Esophagus muscularis mucosa (tissue), 4 donors: ENCODE data around the gene CEP164. TPM values are rescaled to one million over a fixed set of nuclear protein-coding genes. Genes with fewer than 3 reads are reported as not detected.
"Not testable (repeated sequence)": the region's sequence is repeated elsewhere in the genome, so short reads cannot be mapped to it uniquely, and the experiment has no call there.

ENCODE experiments used
- DNase-seq: peaks from one replicate; pipeline ENCODE4 v3.0.0-alpha.2; 2017; ENCODE audit errors: extremely low spot score
- H3K27ac ChIP-seq, 4 donors: fragments of 200-600 bp; sonication (generic); replicated peaks in 1 of 4; 1 replicate in 3 of 4; 2 replicates in 1 of 4; pipeline ENCODE4 v1.5.1; 2016 to 2019; ENCODE audit warnings: mild to moderate bottlenecking in 1 of 4
- H3K27me3 ChIP-seq, 4 donors: fragments of 200-600 bp; sonication (generic); one replicate each; pipeline versions ENCODE4 v1.5.1 to v1.6.0; 2016 to 2019
- H3K36me3 ChIP-seq, 4 donors: fragments of 200-600 bp; sonication (generic); one replicate each; pipeline ENCODE4 v1.5.1; 2016 to 2019
- H3K4me1 ChIP-seq, 4 donors: fragments of 200-600 bp; sonication (generic); one replicate each; pipeline ENCODE4 v1.5.1; 2016 to 2019
- H3K4me3 ChIP-seq, 4 donors: fragments of 200-600 bp; sonication (generic); 1 replicate in 2 of 4; 2 replicates in 2 of 4; pipeline ENCODE4 v1.5.1; 2016 to 2019; ENCODE audit warnings: mild to moderate bottlenecking in 4 of 4, moderate library complexity in 1 of 4
- H3K9me3 ChIP-seq, 4 donors: fragments of 200-600 bp; sonication (generic); 1 replicate in 3 of 4; 2 replicates in 1 of 4; pipeline ENCODE4 v1.5.1; 2016 to 2019
- EP300 ChIP-seq: sonication (generic); formaldehyde crosslinking; IDR thresholded peaks from one replicate; pipeline ENCODE4 v1.6.1; 2017; ENCODE audit warnings: antibody characterized with exemption
- POLR2A ChIP-seq: fragments of 450-650 bp; IDR thresholded peaks from one replicate; pipeline ENCODE4 v1.6.1; 2017; ENCODE audit warnings: antibody characterized with exemption, moderate library complexity, mild to moderate bottlenecking, low read depth
- POLR2AphosphoS5 ChIP-seq, 2 donors: sonication (generic); formaldehyde crosslinking; IDR thresholded peaks; one replicate each; pipeline ENCODE4 v1.6.1; 2017; ENCODE audit warnings: antibody characterized with exemption in 2 of 2
- WGBS: methylation state at CpG from one replicate; pipeline ENCODE4 v1.1.5; 2018; 5-methylcytosine and 5-hydroxymethylcytosine counted together
- intact Hi-C: fragments of 100-400 bp; cut with DNase I; formaldehyde crosslinking; loops from one replicate; pipeline ENCODE4 v1.15.1; 2023
- total RNA-seq, 4 donors: library from RNA; depleted of rRNA; stranded (reverse); fragments of >200 nt; gene quantifications; one replicate each; pipeline versions ENCODE4 v1.1.0 to v1.2.1, GENCODE V29; 2016
- TF ChIP-seq, protein P1 (sequence below), 3 experiments: fragments of 200-600 bp in 2 of 3; fragments of 450-650 bp in 1 of 3; sonication (generic) in 2 of 3; IDR thresholded peaks; one replicate each; pipeline ENCODE4 v1.5.1; 2017 to 2019; ENCODE audit warnings: antibody characterized with exemption in 3 of 3, mild to moderate bottlenecking in 2 of 3, moderate library complexity in 1 of 3

Gene CEP164
- total RNA-seq, 4 donors from 2014 or later: 16.4 to 21.2 (median 18.7) TPM

DNA sequence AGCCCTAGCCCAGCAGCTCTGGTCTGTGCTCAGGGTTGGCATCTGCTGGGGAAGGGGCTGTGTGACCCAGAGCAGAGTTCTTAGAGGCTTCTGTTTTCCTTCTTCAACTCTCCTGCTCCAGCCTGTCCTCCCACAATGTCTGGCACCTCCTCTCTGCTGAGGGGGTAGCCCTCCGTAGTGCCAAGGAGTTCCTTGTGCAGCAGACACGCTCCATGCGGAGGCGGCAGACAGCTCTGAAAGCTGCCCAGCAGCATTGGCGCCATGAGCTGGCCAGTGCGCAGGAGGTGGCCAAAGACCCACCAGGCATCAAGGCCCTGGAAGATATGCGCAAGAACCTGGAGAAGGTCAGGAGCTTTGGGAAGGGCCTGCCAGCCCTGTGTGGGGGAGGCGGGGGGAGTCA is 69.3 kb downstream of the CEP164 start:
- no peak for DNase-seq
- H3K4me3 ChIP-seq: no peak overlapping the region
- no peaks in the 10 kb centered on the region for H3K4me1 ChIP-seq
- no peak overlapping the region for H3K27ac ChIP-seq
- WGBS: 95% methylated on average over 6 of the region's 8 CpGs
- H3K36me3 ChIP-seq: peaks cover 63 to 70% (median 69%) of the 10 kb centered on the region in 4 donors
- H3K27me3 ChIP-seq: no peaks in the 10 kb centered on the region
- H3K9me3 ChIP-seq: peaks cover 0 to 9% (median 0%) of the 10 kb centered on the region in 4 donors
- TF ChIP-seq EP300 (no peak), POLR2A (no peak), POLR2AphosphoS5 (IDR thresholded peaks at IDR 0.05) (no peak)
- TF ChIP-seq, protein P1, sequence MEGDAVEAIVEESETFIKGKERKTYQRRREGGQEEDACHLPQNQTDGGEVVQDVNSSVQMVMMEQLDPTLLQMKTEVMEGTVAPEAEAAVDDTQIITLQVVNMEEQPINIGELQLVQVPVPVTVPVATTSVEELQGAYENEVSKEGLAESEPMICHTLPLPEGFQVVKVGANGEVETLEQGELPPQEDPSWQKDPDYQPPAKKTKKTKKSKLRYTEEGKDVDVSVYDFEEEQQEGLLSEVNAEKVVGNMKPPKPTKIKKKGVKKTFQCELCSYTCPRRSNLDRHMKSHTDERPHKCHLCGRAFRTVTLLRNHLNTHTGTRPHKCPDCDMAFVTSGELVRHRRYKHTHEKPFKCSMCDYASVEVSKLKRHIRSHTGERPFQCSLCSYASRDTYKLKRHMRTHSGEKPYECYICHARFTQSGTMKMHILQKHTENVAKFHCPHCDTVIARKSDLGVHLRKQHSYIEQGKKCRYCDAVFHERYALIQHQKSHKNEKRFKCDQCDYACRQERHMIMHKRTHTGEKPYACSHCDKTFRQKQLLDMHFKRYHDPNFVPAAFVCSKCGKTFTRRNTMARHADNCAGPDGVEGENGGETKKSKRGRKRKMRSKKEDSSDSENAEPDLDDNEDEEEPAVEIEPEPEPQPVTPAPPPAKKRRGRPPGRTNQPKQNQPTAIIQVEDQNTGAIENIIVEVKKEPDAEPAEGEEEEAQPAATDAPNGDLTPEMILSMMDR (IDR thresholded peaks at IDR 0.05): no peak
- intact Hi-C loops: no loop called here

GRCh38 chr11:117398618-117399017 is 71.0 kb downstream of the CEP164 start:
- intact Hi-C loops, H3K27me3 ChIP-seq, H3K4me1 ChIP-seq, H3K27ac ChIP-seq, H3K9me3 ChIP-seq, H3K4me3 ChIP-seq, DNase-seq: not testable (repeated sequence)
- WGBS: 100% methylated on average over 1 of the region's 2 CpGs
- peaks cover 48 to 68% (median 56%) of the 10 kb centered on the region in 4 donors for H3K36me3 ChIP-seq

DNA sequence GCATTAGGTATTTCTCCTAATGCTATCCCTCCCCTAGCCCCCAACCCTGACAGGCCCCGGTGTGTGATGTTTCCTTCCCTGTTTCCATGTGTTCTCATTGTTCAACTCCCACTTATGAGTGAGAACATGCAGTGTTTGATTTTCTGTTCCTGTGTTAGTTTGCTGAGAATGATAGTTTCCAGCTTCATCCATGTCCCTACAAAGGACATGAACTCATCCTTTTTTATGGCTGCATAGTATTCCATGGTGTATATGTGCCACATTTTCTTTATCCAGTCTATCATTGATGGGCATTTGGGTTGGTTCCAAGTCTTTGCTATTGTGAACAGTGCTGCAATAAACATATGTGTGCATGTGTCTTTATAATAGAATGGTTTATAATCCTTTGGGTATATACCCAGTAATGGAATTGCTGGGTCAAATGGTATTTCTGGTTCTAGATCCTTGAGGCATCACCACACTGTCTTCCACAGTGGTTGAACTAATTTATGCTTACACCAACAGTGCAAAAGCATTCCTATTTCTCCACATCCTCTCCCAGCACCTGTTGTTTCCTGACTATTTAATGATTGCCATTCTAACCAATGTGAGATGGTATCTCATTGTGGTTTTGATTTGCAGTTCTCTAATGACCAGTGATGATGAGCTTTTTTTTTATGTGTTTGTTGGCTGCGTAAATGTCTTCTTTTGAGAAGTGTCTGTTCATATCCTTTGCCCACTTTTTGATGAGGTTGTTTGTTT is 71.6 kb downstream of the CEP164 start:
- H3K27ac ChIP-seq, H3K9me3 ChIP-seq, H3K4me1 ChIP-seq, H3K4me3 ChIP-seq, H3K27me3 ChIP-seq, intact Hi-C loops, DNase-seq: not testable (repeated sequence)
- 95% methylated on average over 2 of the region's 2 CpGs for WGBS
- H3K36me3 ChIP-seq: peaks cover 45 to 68% (median 52%) of the 10 kb centered on the region in 4 donors

GRCh38 chr11:117405898-117406297 is 78.2 kb downstream of the CEP164 start:
- intact Hi-C loops, H3K4me1 ChIP-seq, H3K27me3 ChIP-seq, H3K27ac ChIP-seq, DNase-seq, H3K4me3 ChIP-seq: not testable (repeated sequence)
- WGBS: 100% methylated on average over 2 of the region's 2 CpGs
- Histone ChIP-seq H3K9me3 (peaks cover 0 to 12% (median 6%) of the 10 kb centered on the region in 4 donors), H3K36me3 (peaks cover 39 to 84% (median 55%) of the 10 kb centered on the region in 4 donors)

GRCh38 chr11:117407016-117407415 is 79.4 kb downstream of the CEP164 start:
- intact Hi-C loops: no loop called here
- H3K4me3 ChIP-seq: no peak overlapping the region
- H3K4me1 ChIP-seq: no peaks in the 10 kb centered on the region
- H3K27me3 ChIP-seq: no peaks in the 10 kb centered on the region
- 96% methylated on average over 6 of the region's 6 CpGs for WGBS
- TF ChIP-seq POLR2AphosphoS5 (IDR thresholded peaks at IDR 0.05): no peak
- TF ChIP-seq EP300: no peak
- TF ChIP-seq POLR2A: no peak
- TF ChIP-seq, protein P1 (IDR thresholded peaks at IDR 0.05): no peak
- DNase-seq: no peak
- no peak overlapping the region for H3K27ac ChIP-seq
- H3K36me3 ChIP-seq: peaks cover 46 to 95% (median 59%) of the 10 kb centered on the region in 4 donors
- H3K9me3 ChIP-seq: peaks cover 0 to 12% (median 6%) of the 10 kb centered on the region in 4 donors

DNA sequence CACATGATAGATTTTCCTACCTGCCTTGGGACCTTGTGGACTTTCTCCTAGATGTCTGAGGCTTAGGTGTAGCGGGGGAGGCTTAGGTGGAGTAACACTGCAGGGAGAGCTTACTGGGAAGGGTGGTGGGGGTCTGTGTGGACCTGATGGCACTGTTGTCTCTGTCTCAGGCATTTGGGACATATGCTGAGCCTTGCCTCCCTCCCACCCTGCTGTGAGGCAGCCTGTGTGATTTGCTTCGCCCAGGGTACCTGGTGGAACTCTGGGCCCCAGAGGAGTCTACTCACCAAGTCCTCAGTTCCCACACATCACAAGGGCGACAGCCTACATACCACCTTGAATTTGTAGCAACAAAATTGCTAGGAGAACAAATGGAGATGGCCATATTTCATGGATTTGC is 80.7 kb downstream of the CEP164 start:
- no peak for DNase-seq
- TF ChIP-seq EP300 (no peak), POLR2A (no peak), POLR2AphosphoS5 (IDR thresholded peaks at IDR 0.05) (no peak)
- TF ChIP-seq, protein P1 (IDR thresholded peaks at IDR 0.05): no peak
- Histone ChIP-seq H3K9me3 (peaks cover 0 to 12% (median 6%) of the 10 kb centered on the region in 4 donors), H3K36me3 (peaks cover 46 to 97% (median 62%) of the 10 kb centered on the region in 4 donors), H3K27ac (no peak overlapping the region), H3K4me1 (no peaks in the 10 kb centered on the region), H3K27me3 (no peaks in the 10 kb centered on the region), H3K4me3 (no peak overlapping the region)
- intact Hi-C loops: no loop called here
- WGBS: 96% methylated on average over 3 of the region's 3 CpGs
